Subcutaneous abdominal adipose tissue (tissue), 5 donors: ENCODE data around the gene GARRE1.

Experiments used
- H3K27ac ChIP-seq: one replicate; pipeline ENCODE4 v1.7.0; 2013; ENCODE audit warnings: low read depth, mild to moderate bottlenecking, inconsistent platforms, low read length, moderate library complexity
- H3K27me3 ChIP-seq, 5 donors: one replicate each; pipeline ENCODE4 v1.7.0; 2013; ENCODE audit warnings: low read length in 5 of 5, inconsistent platforms in 1 of 5; ENCODE audit not compliant: control insufficient read depth in 5 of 5, insufficient read depth in 4 of 5
- H3K36me3 ChIP-seq, 5 donors: one replicate each; pipeline ENCODE4 v1.7.0; 2013; ENCODE audit warnings: low read length in 5 of 5; ENCODE audit not compliant: control insufficient read depth in 5 of 5, insufficient read depth in 5 of 5
- H3K4me1 ChIP-seq, 5 donors: one replicate each; pipeline ENCODE4 v1.7.0; 2013; ENCODE audit warnings: low read length in 5 of 5, mild to moderate bottlenecking in 3 of 5, moderate library complexity in 1 of 5; ENCODE audit not compliant: control insufficient read depth in 5 of 5, insufficient read depth in 5 of 5
- H3K4me3 ChIP-seq, 5 donors: one replicate each; pipeline ENCODE4 v1.7.0; 2013; ENCODE audit warnings: low read length in 5 of 5, low read depth in 1 of 5
- H3K9ac ChIP-seq, 5 donors: one replicate each; pipeline ENCODE4 v1.7.0; 2013; ENCODE audit warnings: low read length in 5 of 5, mild to moderate bottlenecking in 4 of 5, moderate library complexity in 3 of 5
- H3K9me3 ChIP-seq, 5 donors: one replicate each; pipeline ENCODE4 v1.7.0; 2013; ENCODE audit warnings: low read length in 5 of 5; ENCODE audit not compliant: control insufficient read depth in 5 of 5
- donor health status: healthy.
- donor health status: healthy.
- donor health status: healthy.
- donor health status: healthy.
- donor health status: healthy.

The GARRE1 gene

GRCh38 chr19:34217952-34218817, 36.2 kb upstream of the GARRE1 start:
- no peaks in the 10 kb centered on the region for H3K27me3 ChIP-seq
- no peaks in the 10 kb centered on the region for H3K9me3 ChIP-seq
- peaks cover 27 to 61% (median 41%) of the 10 kb centered on the region in 5 donors for H3K36me3 ChIP-seq
- no peak overlapping the region for H3K9ac ChIP-seq
- H3K4me1 ChIP-seq = peaks cover 0 to 3% (median 0%) of the 10 kb centered on the region in 5 donors
- no peak overlapping the region for H3K4me3 ChIP-seq
- H3K27ac ChIP-seq = no peak overlapping the region

- Histone ChIP-seq H3K4me1 (peaks cover 0 to 3% (median 0%) of the 10 kb centered on the region in 5 donors), H3K9me3 (no peaks in the 10 kb centered on the region), H3K4me3 (no peak overlapping the region), H3K27me3 (no peaks in the 10 kb centered on the region), H3K9ac (no peak overlapping the region), H3K36me3 (peaks cover 33 to 62% (median 43%) of the 10 kb centered on the region in 5 donors), H3K27ac (no peak overlapping the region)
Observed at GRCh38 chr19:34218818-34219164, 35.6 kb upstream of the GARRE1 start.

GRCh38 chr19:34220472-34221063, 33.8 kb upstream of the GARRE1 start:
- peaks cover 0 to 3% (median 0%) of the 10 kb centered on the region in 5 donors for H3K4me1 ChIP-seq
- H3K27ac ChIP-seq = no peak overlapping the region
- no peaks in the 10 kb centered on the region for H3K27me3 ChIP-seq
- H3K9ac ChIP-seq = no peak overlapping the region
- H3K4me3 ChIP-seq = no peak overlapping the region
- no peaks in the 10 kb centered on the region for H3K9me3 ChIP-seq
- H3K36me3 ChIP-seq = peaks cover 37 to 68% (median 53%) of the 10 kb centered on the region in 5 donors

GRCh38 chr19:34222386-34222785, 32.0 kb upstream of the GARRE1 start:
- Histone ChIP-seq H3K4me1 (peaks cover 0 to 3% (median 0%) of the 10 kb centered on the region in 5 donors), H3K9me3 (no peaks in the 10 kb centered on the region), H3K36me3 (peaks cover 45 to 81% (median 56%) of the 10 kb centered on the region in 5 donors), H3K27me3 (no peaks in the 10 kb centered on the region), H3K9ac (no peak overlapping the region), H3K27ac (no peak overlapping the region), H3K4me3 (no peak overlapping the region)

- H3K4me1 ChIP-seq = peaks cover 0 to 8% (median 4%) of the 10 kb centered on the region in 5 donors
- H3K27ac ChIP-seq = no peak overlapping the region
- H3K4me3 ChIP-seq = no peak overlapping the region
- no peaks in the 10 kb centered on the region for H3K9me3 ChIP-seq
- H3K36me3 ChIP-seq = peaks cover 52 to 90% (median 73%) of the 10 kb centered on the region in 5 donors
- H3K9ac ChIP-seq = peak overlapping the region in 1 of 5 donors; percentile 9
- H3K27me3 ChIP-seq = no peaks in the 10 kb centered on the region
Observed at GRCh38 chr19:34224996-34225658, 29.2 kb upstream of the GARRE1 start.

GRCh38 chr19:34225659-34226015, 28.7 kb upstream of the GARRE1 start:
- H3K4me1 ChIP-seq = peaks cover 0 to 10% (median 4%) of the 10 kb centered on the region in 5 donors
- H3K9ac ChIP-seq = no peak overlapping the region
- H3K36me3 ChIP-seq = peaks cover 52 to 94% (median 71%) of the 10 kb centered on the region in 5 donors
- H3K9me3 ChIP-seq = no peaks in the 10 kb centered on the region
- H3K27me3 ChIP-seq = no peaks in the 10 kb centered on the region
- H3K27ac ChIP-seq = no peak overlapping the region
- no peak overlapping the region for H3K4me3 ChIP-seq

GRCh38 chr19:34226036-34226435, 28.3 kb upstream of the GARRE1 start:
- H3K27ac ChIP-seq = no peak overlapping the region
- peaks cover 53 to 93% (median 74%) of the 10 kb centered on the region in 5 donors for H3K36me3 ChIP-seq
- no peaks in the 10 kb centered on the region for H3K9me3 ChIP-seq
- H3K4me1 ChIP-seq = peaks cover 0 to 10% (median 4%) of the 10 kb centered on the region in 5 donors
- H3K27me3 ChIP-seq = no peaks in the 10 kb centered on the region
- H3K9ac ChIP-seq = no peak overlapping the region
- H3K4me3 ChIP-seq = no peak overlapping the region

- H3K9ac ChIP-seq = no peak overlapping the region
- peaks cover 43 to 73% (median 52%) of the 10 kb centered on the region in 5 donors for H3K36me3 ChIP-seq
- H3K4me1 ChIP-seq = peaks cover 0 to 17% (median 11%) of the 10 kb centered on the region in 5 donors
- no peaks in the 10 kb centered on the region for H3K27me3 ChIP-seq
- H3K4me3 ChIP-seq = no peak overlapping the region
- no peak overlapping the region for H3K27ac ChIP-seq
- no peaks in the 10 kb centered on the region for H3K9me3 ChIP-seq
Observed at GRCh38 chr19:34228347-34228746, 26.0 kb upstream of the GARRE1 start.

GRCh38 chr19:34228762-34229161, 25.6 kb upstream of the GARRE1 start:
- H3K36me3 ChIP-seq = peaks cover 39 to 68% (median 48%) of the 10 kb centered on the region in 5 donors
- H3K4me1 ChIP-seq = peaks cover 0 to 20% (median 12%) of the 10 kb centered on the region in 5 donors
- peak overlapping the region in 2 of 5 donors; percentile 20 to 46 for H3K9ac ChIP-seq
- no peak overlapping the region for H3K4me3 ChIP-seq
- no peaks in the 10 kb centered on the region for H3K9me3 ChIP-seq
- H3K27me3 ChIP-seq = no peaks in the 10 kb centered on the region
- H3K27ac ChIP-seq = no peak overlapping the region

- Histone ChIP-seq H3K27me3 (no peaks in the 10 kb centered on the region), H3K36me3 (peaks cover 33 to 59% (median 41%) of the 10 kb centered on the region in 5 donors), H3K27ac (no peak overlapping the region), H3K9me3 (no peaks in the 10 kb centered on the region), H3K4me3 (no peak overlapping the region), H3K4me1 (peaks cover 0 to 20% (median 12%) of the 10 kb centered on the region in 5 donors), H3K9ac (no peak overlapping the region)
Observed at GRCh38 chr19:34229721-34230120, 24.6 kb upstream of the GARRE1 start.
